GM12892 (cell line): ENCODE data around the gene ABCB9.

Experiments used
- POLR2A ChIP-seq: IDR thresholded peaks from 2 replicates; pipeline ENCODE4 v1.6.1; 2011; ENCODE audit warnings: low read depth, low read length, control low read depth
- TAF1 ChIP-seq: IDR thresholded peaks from 2 replicates; pipeline ENCODE4 v1.6.1; 2011; ENCODE audit warnings: low read depth, mild to moderate bottlenecking, control low read depth, low read length, borderline replicate concordance

GRCh38 chr12:122908915-122909314, 57.3 kb downstream of the ABCB9 start:
- TF ChIP-seq POLR2A (no peak), TAF1 (no peak)
